Loucy (cell line): ENCODE data around the gene RAB4A.

Experiments
- CTCF ChIP-seq: fragments of 200-600 bp; sonication (generic); conservative IDR thresholded peaks from 2 replicates; pipeline ENCODE4 v1.5.1; 2014; ENCODE audit warnings: mild to moderate bottlenecking, antibody characterized with exemption, low read length
- EZH2phosphoT487 ChIP-seq: fragments of 200-600 bp; IDR thresholded peaks from 2 replicates; pipeline ENCODE4 v1.6.1; 2018; ENCODE audit warnings: antibody characterized with exemption, mild to moderate bottlenecking, moderate library complexity, borderline replicate concordance

DNA sequence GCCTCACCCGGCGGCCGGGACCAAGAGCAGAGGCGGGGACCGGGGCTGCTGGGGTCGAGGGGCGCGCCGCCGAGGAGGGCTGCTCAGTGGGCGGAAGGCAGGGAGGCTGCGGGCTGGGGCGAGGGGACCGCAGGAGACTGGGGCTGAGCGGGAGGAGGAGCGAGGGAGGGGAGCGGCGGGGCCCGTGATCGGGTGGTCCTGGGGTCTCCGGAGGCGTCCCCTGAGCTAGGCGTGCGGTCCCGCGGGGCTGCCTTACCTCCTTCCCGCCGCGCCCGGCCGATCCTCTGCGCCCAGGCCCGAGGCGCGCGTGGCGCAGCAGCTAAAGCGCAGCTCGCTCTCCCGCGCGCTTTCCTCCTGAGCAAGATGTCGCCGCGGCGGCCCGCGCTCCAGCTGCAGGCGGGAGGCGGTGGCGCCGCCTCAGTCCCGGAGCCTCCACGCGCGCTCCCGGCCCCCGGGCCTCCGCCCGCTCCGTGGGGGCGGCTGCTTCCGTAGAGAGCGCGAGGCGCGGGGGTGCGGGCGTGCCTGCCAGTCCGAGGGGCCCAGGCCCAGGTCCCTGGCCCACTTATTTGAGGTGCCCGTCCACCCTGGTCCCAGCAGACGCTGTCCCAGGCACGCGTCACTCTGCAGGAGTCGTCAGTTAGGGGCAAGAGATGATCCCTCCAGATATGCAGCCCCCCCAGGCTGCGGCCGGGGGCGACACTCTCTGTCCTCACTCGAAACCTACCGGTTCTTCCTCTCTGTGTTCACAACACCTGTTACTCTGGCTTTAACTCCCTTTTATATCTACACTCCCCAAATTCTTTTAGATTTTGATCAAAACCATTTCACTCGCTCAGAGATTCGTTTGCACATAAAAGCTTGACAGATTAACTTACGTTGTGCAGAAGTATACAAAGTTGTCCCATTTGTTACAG lies 72.0 kb downstream of the RAB4A start, which contains the start of gene CCSAP:
- TF ChIP-seq CTCF (no peak), EZH2phosphoT487 (no peak)
